IMR-90 (cell line): ENCODE measurements around the gene TBC1D1. TPM values are rescaled to one million over a fixed set of nuclear protein-coding genes. Genes with fewer than 3 reads are reported as not detected.
A peak's percentile ranks its signal among the peaks of the same experiment; 100 is the strongest.

ENCODE experiments used
- ATAC-seq: fragments of 200-7000 bp; cut with Tn5 transposase; 2 replicates; pipeline ENCODE4 v1.9.1; 2020; ENCODE audit warnings: low read depth, mild to moderate bottlenecking, moderate library complexity
- BruUV-seq: library from RNA; stranded (reverse); fragments of 400-500 nt; replicated peaks from 2 replicates; lab custom pipeline; 2021; lab: Mats Ljungman, UMichigan
- CTCF ChIA-PET: fragments of 300-600 bp; formaldehyde crosslinking; extraction: SDS; loops from one replicate; lab custom pipeline; 2021; ENCODE audit warnings: antibody characterized with exemption; lab: Yijun Ruan, JAX
- POLR2A ChIA-PET: fragments of 300-600 bp; sonication (Branson Sonifier 250); formaldehyde crosslinking; loops from one replicate; lab custom pipeline; 2022; ENCODE audit warnings: antibody characterized with exemption; ENCODE audit not compliant: unreplicated experiment; lab: Charles Lee
- DNase-seq: peaks from one replicate; pipeline ENCODE4 v3.0.0; 2013
- H2AFZ ChIP-seq: replicated peaks from 2 replicates; pipeline ENCODE3; 2013; ENCODE audit warnings: low read length, mild to moderate bottlenecking; ENCODE audit not compliant: poor library complexity
- H2AK5ac ChIP-seq: 2 replicates; pipeline ENCODE4 v1.6.1; 2013; ENCODE audit warnings: low read depth, low read length, inconsistent platforms
- H2AK9ac ChIP-seq: replicated peaks from 2 replicates; pipeline ENCODE3; 2013; ENCODE audit warnings: mild to moderate bottlenecking, low read depth, low read length, moderate library complexity; ENCODE audit not compliant: poor library complexity
- H2BK120ac ChIP-seq: 2 replicates; pipeline ENCODE4 v1.6.1; 2013; ENCODE audit warnings: low read depth, low read length, inconsistent platforms
- H2BK15ac ChIP-seq: 3 replicates; pipeline ENCODE4 v1.6.1; 2013; ENCODE audit warnings: low read depth, low read length, inconsistent platforms
- H2BK20ac ChIP-seq: 2 replicates; pipeline ENCODE4 v1.6.1; 2013; ENCODE audit warnings: low read depth, mild to moderate bottlenecking, inconsistent platforms, low read length, moderate library complexity
- H2BK5ac ChIP-seq: 2 replicates; pipeline ENCODE4 v1.6.1; 2013; ENCODE audit warnings: mild to moderate bottlenecking, low read depth, low read length, inconsistent platforms; ENCODE audit not compliant: poor library complexity, severe bottlenecking
- H3K14ac ChIP-seq: replicated peaks from 2 replicates; pipeline ENCODE4 v1.6.1; 2013; ENCODE audit warnings: low read depth, low read length, inconsistent platforms
- H3K18ac ChIP-seq: 2 replicates; pipeline ENCODE4 v1.6.1; 2013; ENCODE audit warnings: low read depth, low read length, control low read depth
- H3K23ac ChIP-seq: 2 replicates; pipeline ENCODE4 v1.6.1; 2013; ENCODE audit warnings: low read depth, low read length, inconsistent platforms
- H3K27ac ChIP-seq: 2 replicates; pipeline ENCODE4 v1.5.1; 2013; ENCODE audit warnings: mild to moderate bottlenecking, control low read depth, low read length; ENCODE audit not compliant: insufficient read depth
- H3K27me3 ChIP-seq: 2 replicates; pipeline ENCODE4 v1.6.1; 2013; ENCODE audit warnings: low read length; ENCODE audit not compliant: control insufficient read depth, insufficient read depth
- H3K36me3 ChIP-seq: 2 replicates; pipeline ENCODE4 v1.6.1; 2013; ENCODE audit warnings: low read length, mixed read lengths; ENCODE audit not compliant: control insufficient read depth, insufficient read depth
- H3K4ac ChIP-seq: 2 replicates; pipeline ENCODE4 v1.6.1; 2013; ENCODE audit warnings: low read depth, low read length, inconsistent platforms
- H3K4me1 ChIP-seq: 2 replicates; pipeline ENCODE4 v1.6.1; 2013; ENCODE audit warnings: low read length, mixed read lengths; ENCODE audit not compliant: control insufficient read depth, insufficient read depth
- H3K4me2 ChIP-seq: 2 replicates; pipeline ENCODE4 v1.6.1; 2013; ENCODE audit warnings: low read depth, mild to moderate bottlenecking, control low read depth, low read length, moderate library complexity
- H3K4me3 ChIP-seq: 2 replicates; pipeline ENCODE4 v1.5.1; 2013; ENCODE audit warnings: low read depth, mild to moderate bottlenecking, control low read depth, low read length, moderate library complexity; ENCODE audit not compliant: insufficient read depth
- H3K56ac ChIP-seq: 2 replicates; pipeline ENCODE4 v1.6.1; 2013; ENCODE audit warnings: low read length, inconsistent platforms; ENCODE audit not compliant: insufficient read depth; ENCODE audit errors: extremely low read depth
- H3K79me1 ChIP-seq, 2 experiments: 2 replicates each; pipeline ENCODE4 v1.6.1; 2013; ENCODE audit warnings: low read length in 2 of 2, inconsistent platforms in 1 of 2, low read depth in 1 of 2
- H3K9ac ChIP-seq: 2 replicates; pipeline ENCODE4 v1.6.1; 2013; ENCODE audit warnings: low read depth, low read length, control low read depth
- H3K9me1 ChIP-seq: 2 replicates; pipeline ENCODE4 v1.6.1; 2013; ENCODE audit warnings: low read length, inconsistent platforms; ENCODE audit not compliant: insufficient read depth
- H3K9me3 ChIP-seq: 2 replicates; pipeline ENCODE4 v1.6.1; 2013; ENCODE audit warnings: low read length; ENCODE audit not compliant: control insufficient read depth, insufficient read depth
- H4K20me1 ChIP-seq: 2 replicates; pipeline ENCODE4 v1.6.1; 2013; ENCODE audit warnings: low read length, inconsistent platforms; ENCODE audit not compliant: insufficient read depth
- H4K5ac ChIP-seq: 2 replicates; pipeline ENCODE4 v1.6.1; 2013; ENCODE audit warnings: mild to moderate bottlenecking, low read depth, low read length, control low read depth
- H4K8ac ChIP-seq, 2 experiments: 2 replicates each; pipeline ENCODE4 v1.6.1; 2013; ENCODE audit warnings: low read depth in 2 of 2, low read length in 2 of 2, control low read depth in 1 of 2, inconsistent platforms in 1 of 2
- H4K91ac ChIP-seq: 2 replicates; pipeline ENCODE4 v1.6.1; 2013; ENCODE audit warnings: low read depth, low read length, inconsistent platforms; ENCODE audit not compliant: insufficient read depth
- BHLHE40 ChIP-seq: fragments of 150-350 bp; IDR thresholded peaks from 2 replicates; pipeline ENCODE4 v1.6.1; 2016; ENCODE audit warnings: mild to moderate bottlenecking, low read depth, low read length
- CHD1 ChIP-seq: IDR thresholded peaks from 2 replicates; pipeline ENCODE4 v1.6.1; 2012; ENCODE audit warnings: low read depth, low read length, improper control_type of control experiment
- CTCF ChIP-seq: conservative IDR thresholded peaks from 2 replicates; pipeline ENCODE4 v1.5.1; 2012; ENCODE audit warnings: mild to moderate bottlenecking, low read depth, low read length, improper control_type of control experiment
- ELK1 ChIP-seq: fragments of 150-350 bp; IDR thresholded peaks from 2 replicates; pipeline ENCODE4 v1.6.1; 2016; ENCODE audit warnings: low read depth, mild to moderate bottlenecking, low read length, moderate library complexity, borderline replicate concordance
- MAZ ChIP-seq: IDR thresholded peaks from 2 replicates; pipeline ENCODE4 v1.6.1; 2012; ENCODE audit warnings: low read depth, mild to moderate bottlenecking, low read length, improper control_type of control experiment, moderate library complexity, borderline replicate concordance
- NFE2L2 ChIP-seq: fragments of 150-350 bp; IDR thresholded peaks from 2 replicates; pipeline ENCODE4 v1.6.1; 2016; ENCODE audit warnings: low read depth, mild to moderate bottlenecking, low read length
- POLR2A ChIP-seq: IDR thresholded peaks from 2 replicates; pipeline ENCODE4 v1.6.1; 2012; ENCODE audit warnings: mild to moderate bottlenecking, low read depth, low read length
- RAD21 ChIP-seq: IDR thresholded peaks from 2 replicates; pipeline ENCODE4 v1.6.1; 2012; ENCODE audit warnings: low read length, improper control_type of control experiment
- RFX5 ChIP-seq: IDR thresholded peaks from 2 replicates; pipeline ENCODE4 v1.8.0; 2012; ENCODE audit warnings: low read depth, mild to moderate bottlenecking, low read length, moderate library complexity
- SMC3 ChIP-seq: fragments of 150-350 bp; IDR thresholded peaks from 2 replicates; pipeline ENCODE4 v1.6.1; 2016; ENCODE audit warnings: low read depth, mild to moderate bottlenecking, antibody characterized with exemption, low read length, moderate library complexity
- USF2 ChIP-seq: fragments of 150-350 bp; IDR thresholded peaks from 2 replicates; pipeline ENCODE4 v1.6.1; 2017; ENCODE audit warnings: mild to moderate bottlenecking, antibody characterized with exemption, low read length, low read depth
- WGBS, 2 experiments: methylation state at CpG; one replicate each; pipeline versions ENCODE4 v1.1.5 to v1.1.7; 2013; ENCODE audit warnings: missing lambda C conversion rate in 2 of 2; ENCODE audit not compliant: insufficient read length in 1 of 2; ENCODE audit errors: extremely low coverage in 2 of 2; 5-methylcytosine and 5-hydroxymethylcytosine counted together
- dilution Hi-C: fragments of 300-500 bp; cut with HindIII; formaldehyde crosslinking; loops from one replicate; pipeline ENCODE4 v1.14.3; 2018; ENCODE audit warnings: low sequenced_read_pairs; ENCODE audit not compliant: unreplicated experiment
- in situ Hi-C: fragments of 300-500 bp; cut with MboI; formaldehyde crosslinking; loops from 3 replicates; pipeline ENCODE4 v1.14.3; 2019; ENCODE audit warnings: low sequenced_read_pairs, inconsistent platforms, mixed read lengths
- intact Hi-C: fragments of 100-400 bp; cut with micrococcal nuclease; formaldehyde crosslinking; loops from 2 replicates; pipeline ENCODE4 v1.10.0; 2022
- polyA plus RNA-seq, 3 experiments: library from polyadenylated mRNA; depleted of rRNA; stranded (reverse); fragments of >200 nt; gene quantifications; 2 replicates each; pipeline ENCODE4 v1.2.3, GENCODE V29; 2012; ENCODE audit warnings: low replicate concordance in 1 of 3
- total RNA-seq: library from RNA; depleted of rRNA; stranded (reverse); fragments of >200 nt; gene quantifications from 2 replicates; pipeline ENCODE4 v1.2.3, GENCODE V29; 2012

The TBC1D1 gene
- total and polyA plus RNA-seq, 2 of the 4 experiments (the other 2 are of a cell fraction) = 42.4 to 104 TPM

- 0 out of 2 replicates have a peak, but pooled peaks have one; percentile 6 for TF ChIP-seq SMC3
- TF ChIP-seq ELK1 = no peak
- TF ChIP-seq USF2 = no peak
- no peak for TF ChIP-seq CHD1
- TF ChIP-seq POLR2A = no peak
- TF ChIP-seq BHLHE40 = no peak
- TF ChIP-seq NFE2L2 = no peak
- no peak for TF ChIP-seq RFX5
- TF ChIP-seq RAD21 = no peak
- TF ChIP-seq CTCF = peak; percentile 34
- peak; percentile 17; the same call in 1 of the 2 replicates for TF ChIP-seq MAZ
- ATAC-seq (peak; percentile 51; the same call in 1 of the 2 replicates), DNase-seq (peak; percentile 33)
- Histone ChIP-seq H3K4me3 (no peak overlapping the region), H2BK120ac (no peak overlapping the region), H4K8ac (no peak overlapping the region), H3K4me2 (no peak overlapping the region), H2BK5ac (no peak overlapping the region), H3K27ac (no peak overlapping the region), H3K14ac (no peak overlapping the region), H2AK9ac (no peak overlapping the region), H3K4me1 (no peaks in the 10 kb centered on the region; the same call in 1 of the 2 replicates), H2BK15ac (no peak overlapping the region), H3K79me1 (no peaks in the 10 kb centered on the region), H4K5ac (no peak overlapping the region), H3K9ac (no peak overlapping the region), H3K56ac (no peak overlapping the region), H2AK5ac (no peak overlapping the region), H4K91ac (no peak overlapping the region), H3K18ac (no peak overlapping the region), H3K4ac (no peak overlapping the region), H2AFZ (no peak overlapping the region), H3K36me3 (no peaks in the 10 kb centered on the region), H4K20me1 (no peaks in the 10 kb centered on the region), H3K23ac (no peak overlapping the region), H3K27me3 (peaks cover 3% of the 10 kb centered on the region), H2BK20ac (no peak overlapping the region), H3K9me1 (no peaks in the 10 kb centered on the region), H3K9me3 (no peaks in the 10 kb centered on the region)
- ChIA-PET CTCF (no interaction called here), POLR2A (no interaction called here)
- WGBS, 2 experiments = no CpG with 5 or more reads among the region's 1 CpG
- no TSS peak for BruUV-seq
- in situ Hi-C loops = no loop called here
- dilution Hi-C loops = no loop called here
- intact Hi-C loops = no loop called here
Measured at GRCh38 chr4:37970702-37971101, 79.8 kb downstream of the TBC1D1 start.
